Measurements from ENCODE around the gene RBM6. TPM values are rescaled to one million over a fixed set of nuclear protein-coding genes. Genes with fewer than 3 reads are reported as not detected.

Gene RBM6
- total and polyA plus RNA-seq, 2 experiments from 2014 or later: 31.8 to 53.7 TPM

DNA sequence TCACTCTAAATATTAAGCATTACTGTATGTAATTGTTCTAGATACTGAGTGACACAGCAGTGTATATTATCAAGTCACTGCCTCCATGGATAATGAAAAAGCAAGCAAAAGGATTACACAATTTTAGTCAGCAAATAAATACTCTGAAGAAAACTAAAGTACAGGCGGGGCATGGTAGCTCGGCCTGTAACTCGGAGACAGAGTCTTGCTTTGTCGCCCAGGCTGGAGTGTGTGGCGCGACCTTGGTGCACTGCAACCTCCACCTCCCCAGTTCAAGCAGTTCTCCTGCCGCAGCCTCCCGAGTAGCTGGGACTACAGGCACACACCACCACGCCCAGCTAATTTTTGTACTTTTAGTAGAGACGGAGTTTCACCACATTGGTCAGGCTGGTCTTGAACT, 32.7 kb downstream of the RBM6 start:
- WGBS, 2 experiments (ENCODE audit: low coverage in 1 of 2, low lambda C conversion rate in 2 of 2, missing lambda C conversion rate in 2 of 2): 97% methylated on average over 10 of the region's 10 CpGs
- Histone ChIP-seq H3K27me3 (replicated peaks; ENCODE audit: insufficient read depth) (no peaks in the 10 kb centered on the region), H3K27ac (peak overlapping the region; percentile 53), H4K20me1 (ENCODE audit: insufficient read depth) (no peaks in the 10 kb centered on the region), H3K9ac (no peak overlapping the region; the same call in 1 of the 2 replicates), H3K79me2 (ENCODE audit: insufficient read depth) (peaks cover 72% of the 10 kb centered on the region), H3K4me3 (no peak overlapping the region), H3K36me3 (ENCODE audit: low read depth) (peaks cover 14% of the 10 kb centered on the region; the same call in 1 of the 2 replicates), H3F3A (ENCODE audit: insufficient read depth) (peaks cover 18% of the 10 kb centered on the region; the same call in 1 of the 2 replicates), H2AFZ (no peak overlapping the region), H3K9me2 (ENCODE audit: insufficient read depth) (no peaks in the 10 kb centered on the region), H3K4me1 (ENCODE audit: insufficient read depth) (peaks cover 25% of the 10 kb centered on the region), H3K4me2 (ENCODE audit: unreplicated experiment) (no peak overlapping the region), H3K9me3 (ENCODE audit: low read depth) (no peaks in the 10 kb centered on the region)
- no peak for DNase-seq
- in situ Hi-C loops (cut with MboI): no loop called here
- TF ChIP-seq EZH2phosphoT487 (IDR thresholded peaks at IDR 0.05; ENCODE audit: insufficient read depth, low read depth): no peak
- TF ChIP-seq EZH2 (IDR thresholded peaks at IDR 0.05; ENCODE audit: insufficient read depth, poor library complexity, severe bottlenecking): no peak

DNA sequence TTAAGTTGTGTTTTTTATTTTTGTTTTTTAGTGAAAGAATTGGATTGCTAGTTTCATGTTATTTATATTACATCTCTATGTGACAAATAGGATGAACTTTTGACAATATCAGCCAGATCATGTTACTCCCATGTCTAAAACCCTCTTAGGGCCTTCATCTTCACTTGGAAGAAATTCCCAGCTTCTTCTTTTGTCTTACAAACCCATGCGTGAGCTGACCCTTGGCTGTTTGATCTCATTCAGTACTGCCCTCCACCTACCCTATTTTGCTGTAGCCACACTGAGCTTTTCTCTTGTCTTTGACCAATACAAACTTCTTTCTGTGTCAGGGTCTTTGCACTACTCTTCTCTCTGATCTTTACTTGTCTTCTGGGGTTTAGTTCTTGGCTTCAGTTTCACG, 37.0 kb downstream of the RBM6 start:
- no peaks in the 10 kb centered on the region for H4K20me1 ChIP-seq (ENCODE audit: insufficient read depth)
- no peak for DNase-seq
- H3K9me2 ChIP-seq (ENCODE audit: insufficient read depth): no peaks in the 10 kb centered on the region
- peaks cover 9% of the 10 kb centered on the region; the same call in 1 of the 2 replicates for H3F3A ChIP-seq (ENCODE audit: insufficient read depth)
- no peak overlapping the region for H2AFZ ChIP-seq
- no peaks in the 10 kb centered on the region for H3K9me3 ChIP-seq (ENCODE audit: low read depth)
- peaks cover 79% of the 10 kb centered on the region for H3K79me2 ChIP-seq (ENCODE audit: insufficient read depth)
- no peak overlapping the region for H3K9ac ChIP-seq
- H3K36me3 ChIP-seq (ENCODE audit: low read depth): peaks cover 23% of the 10 kb centered on the region; the same call in 1 of the 2 replicates
- no peak overlapping the region for H3K4me2 ChIP-seq (ENCODE audit: unreplicated experiment)
- H3K27me3 ChIP-seq (replicated peaks; ENCODE audit: insufficient read depth): no peaks in the 10 kb centered on the region
- H3K27ac ChIP-seq: no peak overlapping the region
- no peak overlapping the region for H3K4me3 ChIP-seq
- in situ Hi-C loops (cut with MboI): no loop called here
- TF ChIP-seq EZH2phosphoT487 (IDR thresholded peaks at IDR 0.05; ENCODE audit: insufficient read depth, low read depth) (no peak), EZH2 (IDR thresholded peaks at IDR 0.05; ENCODE audit: insufficient read depth, poor library complexity, severe bottlenecking) (no peak)
- peaks cover 19% of the 10 kb centered on the region for H3K4me1 ChIP-seq (ENCODE audit: insufficient read depth)
- 93 to 94% methylated on average over 2 of the region's 2 CpGs for WGBS, 2 experiments (ENCODE audit: low coverage in 1 of 2, low lambda C conversion rate in 2 of 2, missing lambda C conversion rate in 2 of 2)

DNA sequence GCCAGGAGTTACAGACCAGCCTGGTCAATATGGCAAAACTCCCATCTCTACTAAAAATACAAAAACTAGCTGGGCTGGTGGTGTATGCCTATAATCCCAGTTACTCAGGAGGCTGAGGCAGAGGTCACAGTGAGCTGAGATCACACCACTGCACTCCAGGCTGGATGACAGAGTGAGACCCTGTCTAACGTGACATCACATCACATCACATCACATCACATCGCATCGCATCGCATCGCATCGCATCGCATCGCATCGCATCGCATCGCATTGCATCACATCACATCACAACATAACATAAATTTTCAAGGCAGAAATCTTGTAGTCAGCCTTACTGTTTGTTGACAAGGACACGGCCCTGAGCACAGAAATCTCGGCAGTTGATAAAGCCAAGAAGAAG, 44.4 kb downstream of the RBM6 start:
- in situ Hi-C loops (cut with MboI): no loop called here
- no peak overlapping the region for H3K9ac ChIP-seq
- no peaks in the 10 kb centered on the region; the same call in 1 of the 2 replicates for H3K36me3 ChIP-seq (ENCODE audit: low read depth)
- H3K27me3 ChIP-seq (replicated peaks; ENCODE audit: insufficient read depth): no peaks in the 10 kb centered on the region
- 48 to 55% methylated on average over 13 of the region's 13 CpGs for WGBS, 2 experiments (ENCODE audit: low coverage in 1 of 2, low lambda C conversion rate in 2 of 2, missing lambda C conversion rate in 2 of 2)
- no peaks in the 10 kb centered on the region for H4K20me1 ChIP-seq (ENCODE audit: insufficient read depth)
- H3K27ac ChIP-seq: no peak overlapping the region
- peaks cover 90% of the 10 kb centered on the region for H3K79me2 ChIP-seq (ENCODE audit: insufficient read depth)
- no peak overlapping the region for H3K4me2 ChIP-seq (ENCODE audit: unreplicated experiment)
- DNase-seq: no peak
- no peak overlapping the region for H3K4me3 ChIP-seq
- no peak overlapping the region for H2AFZ ChIP-seq
- H3K9me3 ChIP-seq (ENCODE audit: low read depth): no peaks in the 10 kb centered on the region
- no peak for TF ChIP-seq EZH2 (IDR thresholded peaks at IDR 0.05; ENCODE audit: insufficient read depth, poor library complexity, severe bottlenecking)
- no peak for TF ChIP-seq EZH2phosphoT487 (IDR thresholded peaks at IDR 0.05; ENCODE audit: insufficient read depth, low read depth)
- H3K4me1 ChIP-seq (ENCODE audit: insufficient read depth): no peaks in the 10 kb centered on the region
- H3K9me2 ChIP-seq (ENCODE audit: insufficient read depth): no peaks in the 10 kb centered on the region
- no peaks in the 10 kb centered on the region for H3F3A ChIP-seq (ENCODE audit: insufficient read depth)

DNA sequence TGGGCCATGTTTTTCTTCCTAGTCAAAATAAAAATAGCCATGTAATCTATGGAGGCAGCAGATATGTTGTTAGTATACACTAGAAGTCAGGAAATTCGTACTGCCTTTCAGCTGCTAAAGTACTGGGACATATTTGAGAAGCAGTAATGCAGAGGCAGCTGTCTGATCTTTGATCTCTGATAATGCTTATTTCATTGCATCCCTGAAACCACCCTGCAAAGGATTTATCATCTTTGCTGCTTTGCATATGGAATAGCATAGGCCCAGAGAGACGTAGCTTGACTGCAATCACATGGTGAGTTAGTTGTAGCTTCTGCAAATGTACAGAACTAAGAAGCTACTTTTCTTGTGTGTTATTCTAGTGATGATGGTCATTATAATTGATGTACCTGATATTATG, 52.4 kb downstream of the RBM6 start:
- peaks cover 6% of the 10 kb centered on the region; the same call in 1 of the 2 replicates for H3F3A ChIP-seq (ENCODE audit: insufficient read depth)
- H3K4me2 ChIP-seq (ENCODE audit: unreplicated experiment): no peak overlapping the region
- WGBS, 2 experiments (ENCODE audit: low coverage in 1 of 2, low lambda C conversion rate in 2 of 2, missing lambda C conversion rate in 2 of 2): 97 to 100% methylated on average over 2 of the region's 2 CpGs
- peaks cover 23% of the 10 kb centered on the region for H3K36me3 ChIP-seq (ENCODE audit: low read depth)
- H2AFZ ChIP-seq: no peak overlapping the region
- no peak overlapping the region for H3K4me3 ChIP-seq
- peaks cover 84% of the 10 kb centered on the region for H3K79me2 ChIP-seq (ENCODE audit: insufficient read depth)
- no peaks in the 10 kb centered on the region for H3K9me3 ChIP-seq (ENCODE audit: low read depth)
- no peak overlapping the region for H3K9ac ChIP-seq
- H3K4me1 ChIP-seq (ENCODE audit: insufficient read depth): no peaks in the 10 kb centered on the region
- in situ Hi-C loops (cut with MboI): no loop called here
- H3K27me3 ChIP-seq (replicated peaks; ENCODE audit: insufficient read depth): no peaks in the 10 kb centered on the region
- H3K9me2 ChIP-seq (ENCODE audit: insufficient read depth): no peaks in the 10 kb centered on the region
- no peak overlapping the region for H3K27ac ChIP-seq
- no peak for DNase-seq
- TF ChIP-seq EZH2phosphoT487 (IDR thresholded peaks at IDR 0.05; ENCODE audit: insufficient read depth, low read depth): no peak
- no peak for TF ChIP-seq EZH2 (IDR thresholded peaks at IDR 0.05; ENCODE audit: insufficient read depth, poor library complexity, severe bottlenecking)
- no peaks in the 10 kb centered on the region for H4K20me1 ChIP-seq (ENCODE audit: insufficient read depth)

DNA sequence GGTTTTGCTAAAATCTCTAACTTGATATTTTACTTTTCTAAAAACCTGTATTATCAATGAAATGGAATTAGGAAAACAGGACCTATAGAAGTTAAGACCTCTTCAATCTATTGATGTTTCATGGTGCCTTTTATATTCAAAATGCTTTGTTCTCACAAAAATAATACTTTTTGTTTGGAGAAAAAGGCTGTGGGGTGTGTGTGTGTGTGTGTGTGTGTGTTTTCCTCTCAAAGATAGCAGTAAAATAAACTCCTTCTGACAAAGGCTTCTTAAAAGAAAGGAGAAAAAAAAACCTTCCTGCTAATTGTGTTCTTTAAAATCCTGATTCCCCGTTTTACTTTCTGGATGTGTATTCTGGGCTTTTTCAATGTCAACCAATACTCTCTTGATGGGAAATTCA, 54.5 kb downstream of the RBM6 start:
- H3K27ac ChIP-seq: no peak overlapping the region
- in situ Hi-C loops (cut with MboI): no loop called here
- no peak overlapping the region for H3K4me2 ChIP-seq (ENCODE audit: unreplicated experiment)

More for the DNA sequence above, 54.5 kb downstream of the RBM6 start:
- H3K27me3 ChIP-seq (replicated peaks; ENCODE audit: insufficient read depth): no peaks in the 10 kb centered on the region
- H3K9me2 ChIP-seq (ENCODE audit: insufficient read depth): no peaks in the 10 kb centered on the region
- no peak for TF ChIP-seq EZH2phosphoT487 (IDR thresholded peaks at IDR 0.05; ENCODE audit: insufficient read depth, low read depth)
- peaks cover 76% of the 10 kb centered on the region for H3K79me2 ChIP-seq (ENCODE audit: insufficient read depth)
- no peaks in the 10 kb centered on the region for H4K20me1 ChIP-seq (ENCODE audit: insufficient read depth)
- no peak overlapping the region for H2AFZ ChIP-seq
- H3K4me3 ChIP-seq: no peak overlapping the region
- no peak overlapping the region for H3K9ac ChIP-seq
- WGBS, 2 experiments (ENCODE audit: low coverage in 1 of 2, low lambda C conversion rate in 2 of 2, missing lambda C conversion rate in 2 of 2): 98 to 100% methylated on average over 1 of the region's 1 CpG
- DNase-seq: no peak
- no peaks in the 10 kb centered on the region for H3K4me1 ChIP-seq (ENCODE audit: insufficient read depth)
- H3K9me3 ChIP-seq (ENCODE audit: low read depth): no peaks in the 10 kb centered on the region
- peaks cover 28% of the 10 kb centered on the region for H3K36me3 ChIP-seq (ENCODE audit: low read depth)
- peaks cover 17% of the 10 kb centered on the region; the same call in 1 of the 2 replicates for H3F3A ChIP-seq (ENCODE audit: insufficient read depth)

Data from GM23248 (cell line).